Liver (tissue), 9 donors: Measurements from ENCODE around the gene PRKAR1B. TPM values are rescaled to one million over a fixed set of nuclear protein-coding genes. Genes with fewer than 3 reads are reported as not detected.
"Not testable (repeated sequence)": the region's sequence is repeated elsewhere in the genome, so short reads cannot be mapped to it uniquely, and the experiment has no call there.

ENCODE experiments used
- DNase-seq: peaks from one replicate; pipeline ENCODE4 v3.0.0-alpha.2; 2017; ENCODE audit warnings: low spot score
- H3K27ac ChIP-seq, 2 donors: one replicate each; pipeline ENCODE4 v1.7.0; 2013; ENCODE audit warnings: inconsistent platforms in 2 of 2, low read length in 2 of 2, control low read depth in 1 of 2, low read depth in 1 of 2, mild to moderate bottlenecking in 1 of 2
- H3K27me3 ChIP-seq, 4 donors: one replicate each; pipeline versions ENCODE4 v1.6.1 to v1.7.0; 2013; ENCODE audit warnings: low read length in 3 of 4, inconsistent platforms in 1 of 4, mild to moderate bottlenecking in 1 of 4, moderate library complexity in 1 of 4; ENCODE audit not compliant: control insufficient read depth in 4 of 4, insufficient read depth in 4 of 4
- H3K36me3 ChIP-seq, 4 donors: one replicate each; pipeline versions ENCODE4 v1.6.1 to v1.7.0; 2013; ENCODE audit warnings: low read length in 3 of 4, mild to moderate bottlenecking in 3 of 4, low read depth in 1 of 4, moderate library complexity in 1 of 4; ENCODE audit not compliant: control insufficient read depth in 4 of 4, insufficient read depth in 3 of 4
- H3K4me1 ChIP-seq, 4 donors: one replicate each; pipeline versions ENCODE4 v1.6.1 to v1.7.0; 2013; ENCODE audit warnings: low read length in 3 of 4, mild to moderate bottlenecking in 3 of 4, moderate library complexity in 1 of 4; ENCODE audit not compliant: control insufficient read depth in 4 of 4, insufficient read depth in 4 of 4
- H3K4me3 ChIP-seq, 3 donors: one replicate each; pipeline versions ENCODE4 v1.6.1 to v1.7.0; 2013; ENCODE audit warnings: low read length in 3 of 3, control low read depth in 1 of 3, low read depth in 1 of 3, mild to moderate bottlenecking in 1 of 3
- H3K9ac ChIP-seq, 2 donors: one replicate each; pipeline ENCODE4 v1.7.0; 2013; ENCODE audit warnings: low read length in 2 of 2, mild to moderate bottlenecking in 2 of 2, moderate library complexity in 2 of 2, control low read depth in 1 of 2, low read depth in 1 of 2
- H3K9me3 ChIP-seq, 4 donors: one replicate each; pipeline versions ENCODE4 v1.6.1 to v1.7.0; 2013; ENCODE audit warnings: low read length in 3 of 4; ENCODE audit not compliant: control insufficient read depth in 4 of 4
- ATF3 ChIP-seq: IDR thresholded peaks from 2 replicates; pipeline ENCODE4 v1.6.1; 2016; ENCODE audit warnings: antibody characterized with exemption
- CTCF ChIP-seq: fragments of 150-350 bp; IDR thresholded peaks from 2 replicates; pipeline ENCODE4 v1.5.1; 2017; ENCODE audit warnings: improper control_type of control experiment, low read depth, low read length; ENCODE audit not compliant: missing input control
- EGR1 ChIP-seq, 2 donors: IDR thresholded peaks; 2 replicates each; pipeline ENCODE4 v1.6.1; 2016 to 2018; ENCODE audit warnings: antibody characterized with exemption in 2 of 2, low read depth in 2 of 2
- FOXA1 ChIP-seq: IDR thresholded peaks from 2 replicates; pipeline ENCODE4 v1.6.1; 2016; ENCODE audit warnings: antibody characterized with exemption
- FOXA2 ChIP-seq: IDR thresholded peaks from 2 replicates; pipeline ENCODE4 v1.6.1; 2016; ENCODE audit warnings: antibody characterized with exemption
- GABPA ChIP-seq, 2 donors: IDR thresholded peaks in 1 of 2; conservative IDR thresholded peaks in 1 of 2; 2 replicates each; pipeline ENCODE4 v1.6.1; 2016; ENCODE audit warnings: antibody characterized with exemption in 2 of 2, mild to moderate bottlenecking in 1 of 2, moderate library complexity in 1 of 2
- HNF4A ChIP-seq, 2 donors: conservative IDR thresholded peaks; 2 replicates each; pipeline ENCODE4 v1.6.1; 2016; ENCODE audit warnings: antibody characterized with exemption in 2 of 2, mild to moderate bottlenecking in 2 of 2
- HNF4G ChIP-seq: IDR thresholded peaks from 2 replicates; pipeline ENCODE4 v1.6.1; 2016; ENCODE audit warnings: antibody characterized with exemption
- JUND ChIP-seq, 2 donors: IDR thresholded peaks; 2 replicates each; pipeline ENCODE4 v1.6.1; 2016; ENCODE audit warnings: antibody characterized with exemption in 2 of 2
- MAX ChIP-seq: IDR thresholded peaks from 2 replicates; pipeline ENCODE4 v1.6.1; 2016; ENCODE audit warnings: antibody characterized with exemption
- NR2F2 ChIP-seq: IDR thresholded peaks from 2 replicates; pipeline ENCODE4 v1.6.1; 2016; ENCODE audit warnings: antibody characterized with exemption
- RAD21 ChIP-seq, 2 donors: IDR thresholded peaks; 2 replicates each; pipeline ENCODE4 v1.6.1; 2016; ENCODE audit warnings: antibody characterized with exemption in 2 of 2, mild to moderate bottlenecking in 2 of 2
- REST ChIP-seq: IDR thresholded peaks from 2 replicates; pipeline ENCODE4 v1.6.1; 2016; ENCODE audit warnings: antibody characterized with exemption, mild to moderate bottlenecking
- RXRA ChIP-seq, 2 donors: IDR thresholded peaks; 2 replicates each; pipeline ENCODE4 v1.6.1; 2017 to 2018; ENCODE audit warnings: antibody characterized with exemption in 2 of 2, mild to moderate bottlenecking in 1 of 2
- SP1 ChIP-seq: IDR thresholded peaks from 2 replicates; pipeline ENCODE4 v1.6.1; 2018; ENCODE audit warnings: antibody characterized with exemption, mild to moderate bottlenecking
- TAF1 ChIP-seq: conservative IDR thresholded peaks from 2 replicates; pipeline ENCODE4 v1.6.1; 2016; ENCODE audit warnings: antibody characterized with exemption, mild to moderate bottlenecking
- YY1 ChIP-seq: IDR thresholded peaks from 2 replicates; pipeline ENCODE4 v1.6.1; 2016; ENCODE audit warnings: antibody characterized with exemption, mild to moderate bottlenecking
- ZBTB33 ChIP-seq: IDR thresholded peaks from 2 replicates; pipeline ENCODE4 v1.6.1; 2016; ENCODE audit warnings: antibody characterized with exemption
- WGBS: extraction: QIAGEN DNeasy Blood & Tissue Kit; methylation state at CpG from one replicate; pipeline ENCODE4 v1.1.7; 2013; 5-methylcytosine and 5-hydroxymethylcytosine counted together
- polyA plus RNA-seq, 2 donors: library from polyadenylated mRNA; stranded (reverse) in 1 of 2; unstranded in 1 of 2; fragments of 200-250 nt in 1 of 2; fragments of >200 nt in 1 of 2; fragmentation: Nextera tagmentation in 1 of 2; extraction: Ambion mirVana in 1 of 2; gene quantifications; one replicate each; pipeline versions ENCODE4 v1.2.1 to v1.2.3, GENCODE V29; 2013 to 2015
- total RNA-seq, 2 donors: library from RNA; depleted of rRNA; stranded (reverse); fragments of >200 nt; gene quantifications; one replicate each; pipeline ENCODE4 v1.2.3, GENCODE V29; 2014
- donor health status: healthy.
- donor health status: healthy.
- donor health status: healthy.
- donor health status: healthy.
- donor health status: healthy.

PRKAR1B gene
- total and polyA plus RNA-seq, 4 donors = 11.1 to 14.4 (median 12.4) TPM

- TF ChIP-seq ZBTB33 (no peak), MAX (no peak)
- Histone ChIP-seq H3K27me3 (no peaks in the 10 kb centered on the region), H3K4me3 (no peak overlapping the region), H3K4me1 (no peaks in the 10 kb centered on the region), H3K27ac (no peak overlapping the region), H3K9ac (no peak overlapping the region), H3K36me3 (peaks cover 7 to 40% (median 22%) of the 10 kb centered on the region in 4 donors), H3K9me3 (no peaks in the 10 kb centered on the region)
- no peak for DNase-seq
- WGBS = 97% methylated on average over 17 of the region's 17 CpGs
Measured at GRCh38 chr7:753190-753589, 26.1 kb upstream of the PRKAR1B start.

- H3K9ac ChIP-seq, H3K27me3 ChIP-seq, H3K4me1 ChIP-seq, H3K27ac ChIP-seq, H3K9me3 ChIP-seq, DNase-seq, H3K4me3 ChIP-seq: not testable (repeated sequence)
- peaks cover 4 to 30% (median 17%) of the 10 kb centered on the region in 4 donors for H3K36me3 ChIP-seq
- 94% methylated on average over 33 of the region's 33 CpGs for WGBS
Measured at GRCh38 chr7:752256-752655, 25.2 kb upstream of the PRKAR1B start.

- no peak for DNase-seq
- Histone ChIP-seq H3K36me3 (peaks cover 4 to 26% (median 15%) of the 10 kb centered on the region in 4 donors), H3K27me3 (no peaks in the 10 kb centered on the region), H3K9me3 (no peaks in the 10 kb centered on the region), H3K4me3 (no peak overlapping the region), H3K9ac (no peak overlapping the region), H3K27ac (no peak overlapping the region), H3K4me1 (no peaks in the 10 kb centered on the region)
- 90% methylated on average over 15 of the region's 15 CpGs for WGBS
- TF ChIP-seq RAD21 (IDR thresholded peaks at IDR 0.05) (no peak), EGR1 (IDR thresholded peaks at IDR 0.05; ENCODE audit: low read depth in 2 of 2) (no peak), ZBTB33 (no peak), MAX (no peak), JUND (IDR thresholded peaks at IDR 0.05) (no peak), NR2F2 (no peak), HNF4G (no peak), FOXA1 (no peak), GABPA (IDR thresholded peaks at IDR 0.05 in 1 of 2, conservative IDR thresholded peaks at IDR 0.05 in 1 of 2) (no peak), CTCF (no peak), SP1 (no peak), HNF4A (conservative IDR thresholded peaks at IDR 0.05) (no peak), YY1 (no peak), FOXA2 (no peak), RXRA (IDR thresholded peaks at IDR 0.05) (no peak), REST (no peak), TAF1 (no peak), ATF3 (no peak)
Measured at GRCh38 chr7:751826-752225, 24.7 kb upstream of the PRKAR1B start.
